HFFc6 (cell line): ENCODE data around the gene PSMB9. TPM values are rescaled to one million over a fixed set of nuclear protein-coding genes. Genes with fewer than 3 reads are reported as not detected.
A peak's percentile ranks its signal among the peaks of the same experiment; 100 is the strongest.
"Not testable (repeated sequence)": the region's sequence is repeated elsewhere in the genome, so short reads cannot be mapped to it uniquely, and the experiment has no call there.

ENCODE experiments used
- DNase-seq: peaks from one replicate; pipeline ENCODE4 v3.0.0-alpha.2; 2018
- H3K27ac Mint-ChIP-seq: 2 replicates; pipeline ENCODE4 v1.8.0; 2020; ENCODE audit warnings: mild to moderate bottlenecking, mixed read lengths
- H3K27me3 Mint-ChIP-seq: 2 replicates; pipeline ENCODE4 v1.8.0; 2021; ENCODE audit warnings: mild to moderate bottlenecking, moderate library complexity, mixed read lengths; ENCODE audit not compliant: insufficient read depth
- H3K36me3 Mint-ChIP-seq: 2 replicates; pipeline ENCODE4 v1.8.0; 2021; ENCODE audit warnings: low read depth, mixed read lengths
- H3K4me1 Mint-ChIP-seq: 2 replicates; pipeline ENCODE4 v1.8.0; 2020; ENCODE audit warnings: low read depth, mixed read lengths
- H3K4me3 Mint-ChIP-seq: 2 replicates; pipeline ENCODE4 v1.8.0; 2020; ENCODE audit warnings: mild to moderate bottlenecking, moderate library complexity, mixed read lengths
- H3K9me3 Mint-ChIP-seq: 2 replicates; pipeline ENCODE4 v1.8.0; 2020; ENCODE audit warnings: mild to moderate bottlenecking, mixed read lengths
- CTCF ChIP-seq: fragments of 200-600 bp; sonication (generic); IDR thresholded peaks from 2 replicates; pipeline ENCODE4 v1.5.0; 2021; ENCODE audit warnings: antibody characterized with exemption, mild to moderate bottlenecking
- long read RNA-seq: library from polyadenylated mRNA; unstranded; transcript quantifications from one replicate; pipeline ENCODE4 v2.0.0, GENCODE V29; 2019
- total RNA-seq, 6 experiments: library from RNA; stranded (reverse); fragmentation: NEBNext Ultra II Directional; extraction: Animal tissue kit (Norgen Biotek cat#: 25700); gene quantifications; 2 replicates in 1 of 6; 3 replicates in 5 of 6; pipeline ENCODE4 v1.2.3, GENCODE V29; 2021

PSMB9 gene
- total RNA-seq, result 10 to 100 TPM in 4 of 6 experiments, 1 to 10 TPM in 2; 4.9 to 23.9 (median 20.9) TPM
- long read RNA-seq, transcript PSMB9-207 (6 exons, 782 nt), result major isoform, 5 of 8 reads
- long read RNA-seq, partial matches to known transcripts, result 0 of 8 reads
- long read RNA-seq, other reads (novel, unspliced or antisense), result 3 of 8 reads

GRCh38 chr6:32853541-32854375 lies at the start of gene PSMB9, which contains the start of gene TAP1:
PSMB9 (plus strand) TSS chr6:32854192; CDS start chr6:32854230, 38 bp downstream.
TAP1 (minus strand) TSS chr6:32853704; CDS start chr6:32853636, 68 bp downstream.
- peak; percentile 85 for DNase-seq
- H3K9me3 Mint-ChIP-seq, result no peaks in the 10 kb centered on the region
- H3K4me3 Mint-ChIP-seq, result peak within 1 kb of the TSS; percentile 99
- peak; percentile 85 for TF ChIP-seq CTCF
- H3K4me1 Mint-ChIP-seq, result peaks cover 29% of the 10 kb centered on the region
- peaks cover 18% of the 10 kb centered on the region for H3K36me3 Mint-ChIP-seq
- H3K27ac Mint-ChIP-seq, result peak within 1 kb of the TSS; percentile 97
- peaks cover 2% of the 10 kb centered on the region for H3K27me3 Mint-ChIP-seq

GRCh38 chr6:32805404-32805803 lies 48.6 kb upstream of the PSMB9 start:
- peaks cover 23% of the 10 kb centered on the region for H3K27me3 Mint-ChIP-seq
- not testable (repeated sequence) for H3K4me1 Mint-ChIP-seq, DNase-seq, H3K36me3 Mint-ChIP-seq, H3K9me3 Mint-ChIP-seq, H3K4me3 Mint-ChIP-seq, H3K27ac Mint-ChIP-seq

GRCh38 chr6:32807020-32807580 lies 46.9 kb upstream of the PSMB9 start:
- no peaks in the 10 kb centered on the region for H3K9me3 Mint-ChIP-seq
- TF ChIP-seq CTCF, result 0 out of 2 replicates have a peak, but pooled peaks have one; percentile 10
- H3K36me3 Mint-ChIP-seq, result no peaks in the 10 kb centered on the region
- no peak overlapping the region for H3K4me3 Mint-ChIP-seq
- no peak overlapping the region for H3K27ac Mint-ChIP-seq
- H3K27me3 Mint-ChIP-seq, result peaks cover 26% of the 10 kb centered on the region
- peaks cover 7% of the 10 kb centered on the region for H3K4me1 Mint-ChIP-seq
- DNase-seq, result no peak

GRCh38 chr6:32809171-32809570 lies 44.8 kb upstream of the PSMB9 start:
- H3K36me3 Mint-ChIP-seq, result no peaks in the 10 kb centered on the region
- TF ChIP-seq CTCF, result no peak
- H3K4me1 Mint-ChIP-seq, result peaks cover 7% of the 10 kb centered on the region
- H3K9me3 Mint-ChIP-seq, result no peaks in the 10 kb centered on the region
- no peak overlapping the region for H3K27ac Mint-ChIP-seq
- DNase-seq, result no peak
- H3K27me3 Mint-ChIP-seq, result peaks cover 31% of the 10 kb centered on the region
- no peak overlapping the region for H3K4me3 Mint-ChIP-seq

- H3K9me3 Mint-ChIP-seq, result no peaks in the 10 kb centered on the region
- no peak for TF ChIP-seq CTCF
- DNase-seq, result no peak
- no peaks in the 10 kb centered on the region for H3K36me3 Mint-ChIP-seq
- H3K4me1 Mint-ChIP-seq, result peaks cover 3% of the 10 kb centered on the region
- no peak overlapping the region for H3K4me3 Mint-ChIP-seq
- H3K27me3 Mint-ChIP-seq, result peaks cover 35% of the 10 kb centered on the region
- no peak overlapping the region for H3K27ac Mint-ChIP-seq
Observed at GRCh38 chr6:32814145-32814544, 39.8 kb upstream of the PSMB9 start.

GRCh38 chr6:32815115-32815514 lies 38.9 kb upstream of the PSMB9 start:
- H3K9me3 Mint-ChIP-seq, result no peaks in the 10 kb centered on the region
- no peak for DNase-seq
- H3K4me3 Mint-ChIP-seq, result no peak overlapping the region
- peaks cover 12% of the 10 kb centered on the region for H3K4me1 Mint-ChIP-seq
- TF ChIP-seq CTCF, result no peak
- H3K27me3 Mint-ChIP-seq, result peaks cover 35% of the 10 kb centered on the region
- no peak overlapping the region for H3K27ac Mint-ChIP-seq
- H3K36me3 Mint-ChIP-seq, result no peaks in the 10 kb centered on the region
